ENCODE results near the gene ZBTB20.

DNA sequence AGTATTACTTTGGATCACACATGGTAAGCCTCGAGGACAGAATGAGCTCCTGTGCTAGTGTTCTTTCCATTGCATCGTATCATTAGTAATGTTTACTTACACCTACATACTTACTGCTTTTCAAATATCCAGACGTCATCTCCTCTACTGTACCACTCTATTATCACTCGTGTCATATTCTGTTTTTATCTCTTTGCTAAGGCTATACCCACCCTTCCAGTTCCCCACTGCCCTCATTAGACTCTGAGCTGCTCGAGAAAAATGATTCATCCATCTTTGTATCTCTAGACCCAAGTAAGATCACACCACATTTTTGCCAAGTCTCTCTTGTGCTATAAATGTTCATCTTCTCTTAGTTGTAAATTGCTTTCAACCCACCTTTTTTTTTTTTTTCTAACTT, 607.6 kb downstream of the ZBTB20 start:
- TF ChIP-seq, protein P1, sequence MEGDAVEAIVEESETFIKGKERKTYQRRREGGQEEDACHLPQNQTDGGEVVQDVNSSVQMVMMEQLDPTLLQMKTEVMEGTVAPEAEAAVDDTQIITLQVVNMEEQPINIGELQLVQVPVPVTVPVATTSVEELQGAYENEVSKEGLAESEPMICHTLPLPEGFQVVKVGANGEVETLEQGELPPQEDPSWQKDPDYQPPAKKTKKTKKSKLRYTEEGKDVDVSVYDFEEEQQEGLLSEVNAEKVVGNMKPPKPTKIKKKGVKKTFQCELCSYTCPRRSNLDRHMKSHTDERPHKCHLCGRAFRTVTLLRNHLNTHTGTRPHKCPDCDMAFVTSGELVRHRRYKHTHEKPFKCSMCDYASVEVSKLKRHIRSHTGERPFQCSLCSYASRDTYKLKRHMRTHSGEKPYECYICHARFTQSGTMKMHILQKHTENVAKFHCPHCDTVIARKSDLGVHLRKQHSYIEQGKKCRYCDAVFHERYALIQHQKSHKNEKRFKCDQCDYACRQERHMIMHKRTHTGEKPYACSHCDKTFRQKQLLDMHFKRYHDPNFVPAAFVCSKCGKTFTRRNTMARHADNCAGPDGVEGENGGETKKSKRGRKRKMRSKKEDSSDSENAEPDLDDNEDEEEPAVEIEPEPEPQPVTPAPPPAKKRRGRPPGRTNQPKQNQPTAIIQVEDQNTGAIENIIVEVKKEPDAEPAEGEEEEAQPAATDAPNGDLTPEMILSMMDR (conservative IDR thresholded peaks at IDR 0.05 in 1 of 2, IDR thresholded peaks at IDR 0.05 in 1 of 2; ENCODE audit: low read depth in 1 of 2, low read length in 2 of 2), result no peak
- TF ChIP-seq EZH2 (IDR thresholded peaks at IDR 0.05; ENCODE audit: low read length, missing control alignments), result no peak
